IPS-11a (cell line): ENCODE results near the gene MPP2.
A peak's percentile ranks its signal among the peaks of the same experiment; 100 is the strongest.
"Not testable (repeated sequence)": the region's sequence is repeated elsewhere in the genome, so short reads cannot be mapped to it uniquely, and the experiment has no call there.

Experiments used
- H3K4me3 ChIP-seq: one replicate; pipeline ENCODE4 v1.5.1; 2013; ENCODE audit warnings: low read depth, low read length, control low read depth

MPP2 gene

GRCh38 chr17:43852571-43852970, 54.8 kb downstream of the MPP2 start:
- no peak overlapping the region for H3K4me3 ChIP-seq

- no peak overlapping the region for H3K4me3 ChIP-seq
Measured at GRCh38 chr17:43849116-43849515, 58.2 kb downstream of the MPP2 start.

GRCh38 chr17:43848601-43849000, 58.7 kb downstream of the MPP2 start:
- no peak overlapping the region for H3K4me3 ChIP-seq

GRCh38 chr17:43846963-43847371, 60.4 kb downstream of the MPP2 start, which contains the start of gene CD300LG:
CD300LG (plus strand) TSS chr17:43847176; CDS start chr17:43847217, 41 bp downstream.
- no peak within 1 kb of the TSS for H3K4me3 ChIP-seq

GRCh38 chr17:43846221-43846712, 61.1 kb downstream of the MPP2 start:
- H3K4me3 ChIP-seq: no peak overlapping the region

GRCh38 chr17:43845766-43846165, 61.6 kb downstream of the MPP2 start:
- H3K4me3 ChIP-seq: no peak overlapping the region

- H3K4me3 ChIP-seq: no peak overlapping the region
Measured at GRCh38 chr17:43844241-43844640, 63.1 kb downstream of the MPP2 start.

- H3K4me3 ChIP-seq: no peak overlapping the region
Measured at GRCh38 chr17:43842975-43843325, 64.4 kb downstream of the MPP2 start.

GRCh38 chr17:43842091-43842974, 65.0 kb downstream of the MPP2 start:
- H3K4me3 ChIP-seq: not testable (repeated sequence)

GRCh38 chr17:43841282-43841681, 66.1 kb downstream of the MPP2 start:
- H3K4me3 ChIP-seq: no peak overlapping the region

GRCh38 chr17:43840814-43841213, 66.5 kb downstream of the MPP2 start:
- H3K4me3 ChIP-seq: no peak overlapping the region

- no peak overlapping the region for H3K4me3 ChIP-seq
Measured at GRCh38 chr17:43839670-43840108, 67.6 kb downstream of the MPP2 start.

- no peak overlapping the region for H3K4me3 ChIP-seq
Measured at GRCh38 chr17:43834106-43834505, 73.2 kb downstream of the MPP2 start.

GRCh38 chr17:43832976-43833829, 74.1 kb downstream of the MPP2 start, which contains the start of gene MPP3:
MPP3 (minus strand) TSS chr17:43833146; CDS start chr17:43831906, 1,240 bp downstream.
- peak within 1 kb of the TSS; percentile 45 for H3K4me3 ChIP-seq

GRCh38 chr17:43832168-43832975, 75.0 kb downstream of the MPP2 start:
- H3K4me3 ChIP-seq: peak overlapping the region; percentile 45

- H3K4me3 ChIP-seq: no peak overlapping the region
Measured at GRCh38 chr17:43831633-43832032, 75.7 kb downstream of the MPP2 start.

GRCh38 chr17:43830510-43831140, 76.7 kb downstream of the MPP2 start:
- no peak overlapping the region for H3K4me3 ChIP-seq

- no peak overlapping the region for H3K4me3 ChIP-seq
Measured at GRCh38 chr17:43829738-43830137, 77.6 kb downstream of the MPP2 start.

GRCh38 chr17:43827596-43827995, 79.7 kb downstream of the MPP2 start:
- H3K4me3 ChIP-seq: no peak overlapping the region

GRCh38 chr17:43826206-43826605, 81.1 kb downstream of the MPP2 start:
- H3K4me3 ChIP-seq: no peak overlapping the region
